Stimulated activated CD8-positive, alpha-beta memory T cell treated with anti-CD3 and anti-CD28 coated beads, Interleukin-12 subunit alpha, Interleukin-12 subunit beta, amount 100 ng/mL, for 4 hours (primary cell): ENCODE results near the gene TACR1.

Experiments
- DNase-seq: peaks from one replicate; pipeline ENCODE4 v3.0.0-alpha.2; 2020; ENCODE audit warnings: low read depth

TACR1 gene

GRCh38 chr2:75047189-75047991 is 151.9 kb downstream of the TACR1 start:
- no peak for DNase-seq

- no peak for DNase-seq
Observed at GRCh38 chr2:75045526-75046050, 153.7 kb downstream of the TACR1 start.

- DNase-seq: no peak
Observed at GRCh38 chr2:75044291-75044690, 155.0 kb downstream of the TACR1 start.

- DNase-seq: no peak
Observed at GRCh38 chr2:75042823-75043222, 156.5 kb downstream of the TACR1 start.

GRCh38 chr2:75041731-75042600 is 157.4 kb downstream of the TACR1 start:
- no peak for DNase-seq

GRCh38 chr2:75041226-75041625 is 158.1 kb downstream of the TACR1 start:
- DNase-seq: no peak

- no peak for DNase-seq
Observed at GRCh38 chr2:75035444-75036353, 163.6 kb downstream of the TACR1 start.

- no peak for DNase-seq
Observed at GRCh38 chr2:75033516-75033915, 165.8 kb downstream of the TACR1 start.

GRCh38 chr2:75031906-75032803 is 167.2 kb downstream of the TACR1 start:
- no peak for DNase-seq

GRCh38 chr2:75031171-75031570 is 168.1 kb downstream of the TACR1 start:
- DNase-seq: no peak

- no peak for DNase-seq
Observed at GRCh38 chr2:75030218-75031009, 168.9 kb downstream of the TACR1 start.

GRCh38 chr2:75027886-75028285 is 171.4 kb downstream of the TACR1 start:
- DNase-seq: no peak

- DNase-seq: no peak
Observed at GRCh38 chr2:75025633-75026380, 173.5 kb downstream of the TACR1 start.

- DNase-seq: no peak
Observed at GRCh38 chr2:75025216-75025615, 174.1 kb downstream of the TACR1 start.

- DNase-seq: no peak
Observed at GRCh38 chr2:75023666-75024455, 175.5 kb downstream of the TACR1 start.

- no peak for DNase-seq
Observed at GRCh38 chr2:75022516-75022915, 176.8 kb downstream of the TACR1 start.

- no peak for DNase-seq
Observed at GRCh38 chr2:75021672-75022071, 177.6 kb downstream of the TACR1 start.

- DNase-seq: no peak
Observed at GRCh38 chr2:75020476-75020875, 178.8 kb downstream of the TACR1 start.
